Body of pancreas (tissue), 4 donors: ENCODE results near the gene ANTXR1. TPM values are rescaled to one million over a fixed set of nuclear protein-coding genes. Genes with fewer than 3 reads are reported as not detected.
A peak's percentile ranks its signal among the peaks of the same experiment; 100 is the strongest.

ENCODE experiments used
- ATAC-seq: fragments of 150-250 bp; one replicate; pipeline ENCODE4 v1.9.1; 2016
- DNase-seq, 4 donors: peaks; one replicate each; pipeline ENCODE4 v3.0.0-alpha.2; 2019
- H3K27ac ChIP-seq, 4 donors: fragments of 200-600 bp; sonication (generic); 1 replicate in 3 of 4; 2 replicates in 1 of 4; pipeline versions ENCODE4 v1.5.1 to v1.6.1; 2016 to 2019; ENCODE audit warnings: mild to moderate bottlenecking in 1 of 4, mixed read lengths in 1 of 4, moderate library complexity in 1 of 4
- H3K27me3 ChIP-seq, 2 donors: fragments of 200-600 bp; sonication (generic); one replicate each; pipeline ENCODE4 v1.6.0; 2016; ENCODE audit warnings: mild to moderate bottlenecking in 1 of 2
- H3K36me3 ChIP-seq, 2 donors: fragments of 200-600 bp; sonication (generic); replicated peaks in 1 of 2; 2 replicates each; pipeline ENCODE4 v1.5.1; 2016; ENCODE audit warnings: low read depth in 2 of 2; ENCODE audit not compliant: insufficient read depth in 1 of 2
- H3K4me1 ChIP-seq: fragments of 200-600 bp; sonication (generic); one replicate; pipeline ENCODE4 v1.6.0; 2016
- H3K4me3 ChIP-seq, 2 donors: fragments of 200-600 bp; sonication (generic); 1 replicate in 1 of 2; 2 replicates in 1 of 2; pipeline ENCODE4 v1.5.1; 2016 to 2019
- H3K9me3 ChIP-seq, 3 donors: fragments of 200-600 bp; sonication (generic); 1 replicate in 2 of 3; 2 replicates in 1 of 3; pipeline ENCODE4 v1.5.1; 2016
- POLR2A ChIP-seq, 3 donors: fragments of 450-650 bp; IDR thresholded peaks; one replicate each; pipeline ENCODE4 v1.6.1; 2016; ENCODE audit warnings: antibody characterized with exemption in 3 of 3, mild to moderate bottlenecking in 2 of 3
- WGBS, 2 donors: methylation state at CpG; one replicate each; pipeline ENCODE4 v1.1.5; 2017; 5-methylcytosine and 5-hydroxymethylcytosine counted together
- intact Hi-C: fragments of 100-400 bp; cut with DNase I; formaldehyde crosslinking; loops from one replicate; pipeline ENCODE4 v1.15.1; 2023
- total RNA-seq, 2 donors: library from RNA; depleted of rRNA; stranded (reverse); fragments of >200 nt; gene quantifications; one replicate each; pipeline ENCODE4 v1.1.0, GENCODE V29; 2016
- TF ChIP-seq, protein P1 (sequence below), 7 experiments: fragments of 450-650 bp in 4 of 7; fragments of 200-600 bp in 3 of 7; sonication (generic) in 3 of 7; IDR thresholded peaks; one replicate each; pipeline ENCODE4 v1.5.1; 2016 to 2019; ENCODE audit warnings: antibody characterized with exemption in 7 of 7

ANTXR1 gene
- total RNA-seq, 2 donors from 2014 or later = 9.3 to 11.2 TPM

DNA sequence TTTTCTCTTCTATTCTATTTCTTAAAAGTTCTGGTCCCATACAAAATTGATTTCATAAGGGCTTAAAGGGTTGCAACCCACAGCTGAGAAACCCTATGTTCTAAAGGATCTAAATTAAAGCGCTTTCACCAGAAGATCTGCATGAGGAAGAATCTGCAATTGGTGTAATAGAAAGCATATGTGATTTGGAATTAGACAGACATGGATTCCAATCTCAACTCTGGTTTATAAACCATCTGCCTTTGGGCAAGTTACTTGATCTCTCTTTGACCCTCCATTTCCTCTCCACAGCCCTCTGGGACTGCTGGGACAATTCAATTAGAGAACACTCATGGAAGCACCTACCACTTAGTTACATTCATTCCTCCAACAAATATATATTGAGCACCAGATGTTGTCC is 178.7 kb downstream of the ANTXR1 start:
- no peaks in the 10 kb centered on the region for H3K9me3 ChIP-seq
- 90 to 93% methylated on average over 1 of the region's 1 CpG for WGBS, 2 donors

DNA sequence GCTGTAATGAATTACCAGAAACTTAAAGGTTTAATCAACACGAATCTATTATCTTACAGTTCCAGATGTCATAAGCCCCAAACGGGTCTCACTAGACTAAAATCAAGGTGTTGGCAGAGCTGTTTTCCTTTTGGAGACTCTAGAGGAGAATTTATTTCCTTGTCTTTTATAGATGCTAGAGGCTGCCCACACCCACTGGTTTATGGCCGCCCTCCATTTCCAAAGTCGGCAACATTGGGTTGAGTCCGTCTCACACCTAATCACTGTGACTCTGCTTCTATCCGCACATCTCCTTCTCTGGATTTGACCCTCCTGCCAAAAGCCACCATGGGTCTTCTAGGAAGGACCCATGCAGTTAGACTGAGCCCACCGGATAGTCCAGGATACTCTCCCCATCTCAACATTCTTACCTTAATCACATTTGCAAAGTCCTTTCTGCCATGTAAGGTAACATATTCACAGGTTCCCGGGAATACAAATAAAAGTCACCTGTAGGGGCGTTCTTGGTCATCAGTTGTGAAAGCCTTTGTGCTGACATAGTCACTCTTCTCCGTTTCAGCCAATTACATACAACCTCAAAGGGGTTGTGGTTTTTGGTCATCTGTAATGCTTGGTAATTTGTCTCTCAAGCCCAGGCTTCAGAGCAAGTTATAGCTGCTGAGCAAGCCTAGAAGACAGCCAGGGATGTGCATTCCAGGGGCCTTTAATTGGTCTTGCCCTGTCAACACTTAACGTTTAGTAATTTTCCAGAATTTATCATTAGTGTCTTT is 179.4 kb downstream of the ANTXR1 start:
- intact Hi-C loops = no loop called here
- DNase-seq = no peak
- H3K4me3 ChIP-seq = no peak overlapping the region
- H3K27ac ChIP-seq = no peak overlapping the region
- no peaks in the 10 kb centered on the region for H3K36me3 ChIP-seq
- H3K4me1 ChIP-seq = no peaks in the 10 kb centered on the region
- ATAC-seq = no peak
- no peaks in the 10 kb centered on the region for H3K27me3 ChIP-seq
- TF ChIP-seq, protein P1, sequence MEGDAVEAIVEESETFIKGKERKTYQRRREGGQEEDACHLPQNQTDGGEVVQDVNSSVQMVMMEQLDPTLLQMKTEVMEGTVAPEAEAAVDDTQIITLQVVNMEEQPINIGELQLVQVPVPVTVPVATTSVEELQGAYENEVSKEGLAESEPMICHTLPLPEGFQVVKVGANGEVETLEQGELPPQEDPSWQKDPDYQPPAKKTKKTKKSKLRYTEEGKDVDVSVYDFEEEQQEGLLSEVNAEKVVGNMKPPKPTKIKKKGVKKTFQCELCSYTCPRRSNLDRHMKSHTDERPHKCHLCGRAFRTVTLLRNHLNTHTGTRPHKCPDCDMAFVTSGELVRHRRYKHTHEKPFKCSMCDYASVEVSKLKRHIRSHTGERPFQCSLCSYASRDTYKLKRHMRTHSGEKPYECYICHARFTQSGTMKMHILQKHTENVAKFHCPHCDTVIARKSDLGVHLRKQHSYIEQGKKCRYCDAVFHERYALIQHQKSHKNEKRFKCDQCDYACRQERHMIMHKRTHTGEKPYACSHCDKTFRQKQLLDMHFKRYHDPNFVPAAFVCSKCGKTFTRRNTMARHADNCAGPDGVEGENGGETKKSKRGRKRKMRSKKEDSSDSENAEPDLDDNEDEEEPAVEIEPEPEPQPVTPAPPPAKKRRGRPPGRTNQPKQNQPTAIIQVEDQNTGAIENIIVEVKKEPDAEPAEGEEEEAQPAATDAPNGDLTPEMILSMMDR (IDR thresholded peaks at IDR 0.05) = no peak
- no peak for TF ChIP-seq POLR2A (IDR thresholded peaks at IDR 0.05)
- H3K9me3 ChIP-seq = no peaks in the 10 kb centered on the region
- WGBS, 2 donors = 69 to 73% methylated on average over 11 of the region's 11 CpGs

More for the DNA sequence above, 178.7 kb downstream of the ANTXR1 start:
- TF ChIP-seq POLR2A (IDR thresholded peaks at IDR 0.05) = no peak
- TF ChIP-seq, protein P1 (IDR thresholded peaks at IDR 0.05) = no peak
- DNase-seq (no peak), ATAC-seq (no peak)
- Histone ChIP-seq H3K27ac (no peak overlapping the region), H3K4me1 (no peaks in the 10 kb centered on the region), H3K36me3 (no peaks in the 10 kb centered on the region), H3K4me3 (no peak overlapping the region), H3K27me3 (no peaks in the 10 kb centered on the region)
- intact Hi-C loops = no loop called here

DNA sequence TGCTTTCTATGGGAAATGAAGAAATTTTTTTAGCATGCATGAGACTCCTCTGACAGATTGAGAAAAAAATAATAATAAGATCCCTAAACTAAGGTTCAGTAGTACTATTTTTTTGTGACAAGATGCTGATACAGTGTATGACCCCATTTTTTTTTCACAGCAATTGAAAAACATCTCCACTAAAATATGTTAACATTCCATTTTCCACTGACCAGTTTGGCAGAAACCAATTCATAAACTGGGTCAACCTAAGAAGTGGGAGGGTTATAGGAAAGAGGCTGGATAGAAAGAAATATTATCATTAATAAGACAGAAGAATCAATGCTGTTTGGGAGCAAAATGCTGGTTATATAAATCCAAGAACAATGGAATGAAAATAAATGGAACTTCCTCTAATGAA is 182.7 kb downstream of the ANTXR1 start:
- Histone ChIP-seq H3K27me3 (no peaks in the 10 kb centered on the region), H3K4me1 (no peaks in the 10 kb centered on the region), H3K9me3 (no peaks in the 10 kb centered on the region), H3K36me3 (no peaks in the 10 kb centered on the region), H3K27ac (no peak overlapping the region), H3K4me3 (no peak overlapping the region)
- TF ChIP-seq, protein P1 (IDR thresholded peaks at IDR 0.05) = no peak
- no peak for TF ChIP-seq POLR2A (IDR thresholded peaks at IDR 0.05)
- ATAC-seq = no peak
- intact Hi-C loops = no loop called here
- no peak for DNase-seq

DNA sequence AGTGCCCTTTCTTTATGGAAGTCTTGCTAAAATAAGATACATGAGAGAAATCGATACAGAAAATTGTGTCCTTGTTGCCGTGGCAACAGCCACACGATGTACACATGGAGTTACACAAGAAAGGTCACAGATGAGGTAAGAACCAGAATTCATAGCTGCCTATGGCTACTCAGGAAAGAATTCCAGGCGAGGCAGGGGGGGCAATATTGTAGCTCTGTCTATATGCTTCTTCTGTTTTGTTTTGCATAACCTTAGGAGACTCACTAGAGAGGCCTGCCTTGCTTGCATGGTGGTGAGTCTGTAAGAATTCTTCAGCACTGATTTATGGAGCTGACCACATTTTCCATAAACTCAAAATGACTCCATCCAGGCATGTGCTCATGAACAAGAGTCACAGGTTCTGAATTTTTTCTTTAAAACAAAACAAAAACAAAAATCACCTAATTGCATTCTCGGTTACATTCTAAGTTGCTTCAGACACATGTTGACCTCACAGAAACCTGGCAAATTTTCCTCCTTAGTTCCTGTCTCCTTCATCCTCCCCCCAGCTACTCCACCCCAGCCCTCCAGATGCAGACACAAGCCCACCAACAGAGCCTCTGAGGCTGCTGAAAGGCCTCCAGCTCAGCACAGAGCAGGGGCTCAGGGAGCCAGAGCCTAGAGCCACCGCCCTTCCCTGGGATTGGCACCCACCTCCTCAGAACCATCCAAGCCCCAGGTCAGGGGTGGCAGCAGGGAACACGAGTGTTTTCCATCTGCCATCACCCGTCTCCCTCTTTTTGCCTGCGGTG is 183.5 kb downstream of the ANTXR1 start:
- Histone ChIP-seq H3K36me3 (no peaks in the 10 kb centered on the region), H3K4me3 (no peak overlapping the region), H3K27ac (no peak overlapping the region), H3K27me3 (no peaks in the 10 kb centered on the region), H3K9me3 (no peaks in the 10 kb centered on the region), H3K4me1 (no peaks in the 10 kb centered on the region)
- ATAC-seq = no peak
- 71 to 75% methylated on average over 9 of the region's 9 CpGs for WGBS, 2 donors
- intact Hi-C loops = no loop called here
- TF ChIP-seq, protein P1 (IDR thresholded peaks at IDR 0.05) = no peak
- TF ChIP-seq POLR2A (IDR thresholded peaks at IDR 0.05) = no peak
- DNase-seq = peak in 3 of 4 donors; percentile 24 to 40 (median 30)
